CD4-positive, alpha-beta memory T cell (primary cell): ENCODE measurements around the gene GALNT13. TPM values are rescaled to one million over a fixed set of nuclear protein-coding genes. Genes with fewer than 3 reads are reported as not detected.
A peak's percentile ranks its signal among the peaks of the same experiment; 100 is the strongest.

Experiments used
- CTCF ChIA-PET: fragments of 350-600 bp; sonication (Branson Sonifier 250); formaldehyde crosslinking; loops from one replicate; lab custom pipeline; 2021; ENCODE audit warnings: inconsistent platforms; ENCODE audit not compliant: partially characterized antibody; lab: Charles Lee
- POLR2A ChIA-PET: fragments of 350-600 bp; sonication (Branson Sonifier 250); formaldehyde crosslinking; loops from one replicate; lab custom pipeline; 2021; ENCODE audit not compliant: partially characterized antibody; lab: Charles Lee
- DNase-seq, 5 donors: peaks; one replicate each; pipeline versions ENCODE4 v3.0.0 to v3.0.0-alpha.2; 2020 to 2022; ENCODE audit warnings: mixed read lengths in 1 of 5
- H3K27ac ChIP-seq: one replicate; pipeline ENCODE4 v1.7.0; 2013; ENCODE audit warnings: low read depth, low read length
- H3K27me3 ChIP-seq: 2 replicates; pipeline ENCODE4 v1.7.0; 2013; ENCODE audit warnings: mild to moderate bottlenecking, low read length, moderate library complexity; ENCODE audit not compliant: insufficient read depth
- H3K36me3 ChIP-seq: 2 replicates; pipeline ENCODE4 v1.7.0; 2013; ENCODE audit warnings: mild to moderate bottlenecking, low read length, moderate library complexity; ENCODE audit not compliant: insufficient read depth
- H3K4me1 ChIP-seq: 2 replicates; pipeline ENCODE4 v1.7.0; 2013; ENCODE audit warnings: mild to moderate bottlenecking, low read length, moderate library complexity; ENCODE audit not compliant: insufficient read depth
- H3K4me3 ChIP-seq, 2 donors: one replicate each; pipeline ENCODE4 v1.7.0; 2013; ENCODE audit warnings: low read length in 2 of 2, mild to moderate bottlenecking in 1 of 2
- H3K9me3 ChIP-seq, 2 donors: one replicate each; pipeline ENCODE4 v1.7.0; 2013; ENCODE audit warnings: low read length in 2 of 2, control low read depth in 1 of 2; ENCODE audit not compliant: control insufficient read depth in 1 of 2
- H3K27ac Mint-ChIP-seq, 7 donors: one replicate each; pipeline ENCODE4 v1.8.0; 2020 to 2021; ENCODE audit warnings: mixed read lengths in 7 of 7, mild to moderate bottlenecking in 6 of 7, inconsistent platforms in 3 of 7, moderate library complexity in 3 of 7
- H3K27me3 Mint-ChIP-seq, 2 donors: one replicate each; pipeline ENCODE4 v1.8.0; 2020 to 2021; ENCODE audit warnings: mixed read lengths in 2 of 2
- H3K36me3 Mint-ChIP-seq, 2 donors: one replicate each; pipeline ENCODE4 v1.8.0; 2020 to 2021; ENCODE audit warnings: mixed read lengths in 2 of 2, inconsistent platforms in 1 of 2, mild to moderate bottlenecking in 1 of 2
- H3K4me1 Mint-ChIP-seq, 4 donors: one replicate each; pipeline ENCODE4 v1.8.0; 2020 to 2021; ENCODE audit warnings: mixed read lengths in 4 of 4, mild to moderate bottlenecking in 1 of 4
- H3K4me3 Mint-ChIP-seq, 8 donors: one replicate each; pipeline ENCODE4 v1.8.0; 2020 to 2021; ENCODE audit warnings: mixed read lengths in 8 of 8, mild to moderate bottlenecking in 7 of 8, moderate library complexity in 6 of 8, inconsistent platforms in 3 of 8
- H3K9me3 Mint-ChIP-seq, 8 donors: one replicate each; pipeline ENCODE4 v1.8.0; 2020 to 2021; ENCODE audit warnings: mixed read lengths in 8 of 8, mild to moderate bottlenecking in 5 of 8, inconsistent platforms in 3 of 8, moderate library complexity in 1 of 8
- intact Hi-C: fragments of 100-400 bp; cut with micrococcal nuclease; formaldehyde crosslinking; loops from one replicate; pipeline ENCODE4 v1.15.1; 2023
- polyA plus RNA-seq, 2 donors: library from polyadenylated mRNA; unstranded; fragments of 300-500 nt; fragmentation: Illumina TruSeq; gene quantifications; one replicate each; pipeline ENCODE4 v1.2.3, GENCODE V29; 2021
- total RNA-seq, 2 experiments: library from RNA; stranded (reverse); gene quantifications; one replicate each; pipeline ENCODE4 v1.2.3, GENCODE V29; 2021

GALNT13 gene
- total and polyA plus RNA-seq, 4 experiments from 2014 or later: 0.79 TPM; not detected in 3

DNA sequence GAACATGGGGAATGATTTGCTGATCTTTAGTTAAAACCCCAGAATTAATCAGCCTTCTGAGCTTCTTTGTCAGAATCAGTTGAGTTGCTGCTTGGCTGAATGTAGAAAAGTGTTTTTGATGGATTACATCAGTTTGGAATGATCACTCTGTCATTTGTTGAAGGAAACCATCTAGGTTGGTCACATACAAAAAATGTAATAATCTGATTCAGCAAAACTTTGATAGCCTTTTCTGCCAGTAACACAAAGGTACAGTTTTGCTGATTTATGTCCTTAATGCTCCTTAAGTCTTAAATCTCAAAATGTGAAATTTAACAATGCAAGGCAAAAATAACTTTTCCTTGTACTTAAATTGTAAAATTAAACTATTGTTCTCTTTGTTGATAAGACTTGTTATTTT is 74.3 kb downstream of the GALNT13 start:
- peaks cover 0 to 10% (median 2%) of the 10 kb centered on the region in 8 donors for H3K9me3 Mint-ChIP-seq
- CTCF ChIA-PET: no interaction called here
- no peak overlapping the region for H3K27ac ChIP-seq
- no peaks in the 10 kb centered on the region for H3K36me3 ChIP-seq
- H3K4me1 ChIP-seq: no peaks in the 10 kb centered on the region
- no peaks in the 10 kb centered on the region for H3K4me1 Mint-ChIP-seq
- H3K9me3 ChIP-seq: no peaks in the 10 kb centered on the region
- no peaks in the 10 kb centered on the region for H3K27me3 Mint-ChIP-seq
- no peak overlapping the region for H3K4me3 Mint-ChIP-seq
- intact Hi-C loops: no loop called here
- POLR2A ChIA-PET: no interaction called here
- H3K27me3 ChIP-seq: no peaks in the 10 kb centered on the region
- no peaks in the 10 kb centered on the region for H3K36me3 Mint-ChIP-seq
- DNase-seq: no peak
- H3K4me3 ChIP-seq: no peak overlapping the region
- no peak overlapping the region for H3K27ac Mint-ChIP-seq

DNA sequence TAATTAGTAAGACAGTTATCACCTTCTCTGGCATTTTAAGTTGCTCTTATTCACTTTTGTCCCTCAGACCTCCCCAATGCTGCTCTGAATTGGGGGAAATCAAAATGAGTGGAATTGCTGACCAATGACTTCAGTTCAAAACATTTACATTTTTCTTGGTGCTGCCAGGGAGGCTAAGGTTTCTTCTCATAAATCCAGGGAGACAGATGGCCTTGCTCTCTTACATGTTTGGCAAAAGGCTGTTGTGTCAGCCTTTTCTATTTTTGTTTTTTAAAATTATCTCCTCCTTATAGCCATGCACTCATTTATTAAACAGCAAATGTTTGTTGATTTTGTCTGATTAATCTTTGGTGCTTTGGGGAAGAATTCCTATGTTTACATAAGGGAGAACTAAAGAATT is 82.0 kb downstream of the GALNT13 start:
- H3K36me3 Mint-ChIP-seq: no peaks in the 10 kb centered on the region
- Histone ChIP-seq H3K4me1 (no peaks in the 10 kb centered on the region), H3K4me3 (no peak overlapping the region), H3K36me3 (no peaks in the 10 kb centered on the region), H3K27ac (no peak overlapping the region), H3K9me3 (no peaks in the 10 kb centered on the region), H3K27me3 (no peaks in the 10 kb centered on the region)
- H3K27me3 Mint-ChIP-seq: no peaks in the 10 kb centered on the region
- H3K4me1 Mint-ChIP-seq: no peaks in the 10 kb centered on the region
- POLR2A ChIA-PET: no interaction called here
- peaks cover 0 to 11% (median 6%) of the 10 kb centered on the region in 8 donors for H3K9me3 Mint-ChIP-seq
- intact Hi-C loops: no loop called here
- CTCF ChIA-PET: no interaction called here
- H3K27ac Mint-ChIP-seq: no peak overlapping the region
- no peak for DNase-seq
- H3K4me3 Mint-ChIP-seq: no peak overlapping the region

DNA sequence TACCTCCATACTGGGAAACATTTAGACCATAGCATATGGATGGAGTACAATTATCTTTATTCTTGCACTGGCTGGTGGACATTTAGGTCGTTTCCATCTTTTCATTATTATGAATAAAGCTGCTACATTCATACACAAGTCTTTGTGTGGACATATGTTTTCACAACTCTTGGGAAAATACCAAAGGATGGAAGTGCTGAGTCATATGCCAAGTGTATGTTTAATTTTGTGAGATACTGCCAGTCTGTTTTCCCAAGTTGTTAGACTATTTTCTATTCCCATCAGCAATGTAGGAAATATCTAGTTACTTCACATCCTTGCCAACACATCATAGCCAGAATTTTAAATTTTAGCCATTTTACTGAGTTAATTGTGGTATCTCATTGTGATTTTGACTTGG is 91.5 kb downstream of the GALNT13 start:
- H3K4me1 ChIP-seq: no peaks in the 10 kb centered on the region
- Mint-ChIP-seq H3K36me3 (no peaks in the 10 kb centered on the region), H3K4me1 (no peaks in the 10 kb centered on the region), H3K9me3 (peaks cover 0 to 15% (median 8%) of the 10 kb centered on the region in 8 donors), H3K27ac (no peak overlapping the region), H3K27me3 (no peaks in the 10 kb centered on the region), H3K4me3 (no peak overlapping the region)
- no peak for DNase-seq
- H3K27me3 ChIP-seq: no peaks in the 10 kb centered on the region
- no peak overlapping the region for H3K27ac ChIP-seq
- H3K4me3 ChIP-seq: no peak overlapping the region
- ChIA-PET CTCF (no interaction called here), POLR2A (no interaction called here)
- H3K9me3 ChIP-seq: no peaks in the 10 kb centered on the region
- H3K36me3 ChIP-seq: no peaks in the 10 kb centered on the region
- intact Hi-C loops: no loop called here

DNA sequence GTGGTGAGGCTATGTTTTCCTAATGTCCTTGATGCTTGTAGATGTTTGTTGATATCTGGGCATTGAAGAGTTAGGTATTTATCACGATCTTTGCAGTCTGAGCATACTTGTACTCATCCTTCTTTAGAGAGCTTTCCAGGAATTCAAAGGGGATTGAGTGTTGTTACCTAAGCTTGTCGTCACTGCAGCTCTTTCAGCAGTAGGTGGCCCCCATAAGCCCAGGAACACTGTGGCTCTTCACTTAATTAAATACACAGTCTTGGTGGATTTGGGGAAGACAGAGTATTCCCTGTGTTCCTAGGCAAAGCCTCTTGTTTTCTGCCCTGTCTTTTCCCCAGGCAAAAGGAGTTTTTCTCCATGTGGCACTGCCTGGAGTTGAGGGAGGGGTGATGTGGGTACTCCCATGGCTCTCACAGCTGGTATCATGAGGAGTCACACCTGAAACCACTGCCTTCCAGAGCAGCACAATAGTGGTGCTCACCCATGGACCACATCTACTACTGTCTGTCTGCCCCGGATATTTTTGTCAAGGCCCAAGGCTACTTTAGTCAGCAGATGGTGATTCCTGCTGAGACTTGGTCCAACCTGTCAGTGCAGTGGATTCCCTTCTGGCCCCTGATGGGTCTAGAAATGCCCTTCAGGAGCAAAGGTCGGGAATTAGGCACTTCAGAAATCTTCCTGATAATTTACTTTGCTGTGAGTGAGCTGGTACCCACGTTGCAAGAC is 95.7 kb downstream of the GALNT13 start:
- H3K27ac Mint-ChIP-seq: peak overlapping the region in 1 of 7 donors; percentile 12
- peaks cover 0 to 11% (median 8%) of the 10 kb centered on the region in 8 donors for H3K9me3 Mint-ChIP-seq
- POLR2A ChIA-PET: no interaction called here
- DNase-seq: no peak
- intact Hi-C loops: no loop called here
- no peaks in the 10 kb centered on the region for H3K4me1 ChIP-seq
- H3K9me3 ChIP-seq: no peaks in the 10 kb centered on the region
- no peaks in the 10 kb centered on the region for H3K36me3 ChIP-seq
- no peaks in the 10 kb centered on the region for H3K4me1 Mint-ChIP-seq
- no peaks in the 10 kb centered on the region for H3K27me3 Mint-ChIP-seq
- no peaks in the 10 kb centered on the region for H3K27me3 ChIP-seq
- H3K4me3 ChIP-seq: no peak overlapping the region
- no peaks in the 10 kb centered on the region for H3K36me3 Mint-ChIP-seq
- CTCF ChIA-PET: no interaction called here
- no peak overlapping the region for H3K4me3 Mint-ChIP-seq
- H3K27ac ChIP-seq: no peak overlapping the region

DNA sequence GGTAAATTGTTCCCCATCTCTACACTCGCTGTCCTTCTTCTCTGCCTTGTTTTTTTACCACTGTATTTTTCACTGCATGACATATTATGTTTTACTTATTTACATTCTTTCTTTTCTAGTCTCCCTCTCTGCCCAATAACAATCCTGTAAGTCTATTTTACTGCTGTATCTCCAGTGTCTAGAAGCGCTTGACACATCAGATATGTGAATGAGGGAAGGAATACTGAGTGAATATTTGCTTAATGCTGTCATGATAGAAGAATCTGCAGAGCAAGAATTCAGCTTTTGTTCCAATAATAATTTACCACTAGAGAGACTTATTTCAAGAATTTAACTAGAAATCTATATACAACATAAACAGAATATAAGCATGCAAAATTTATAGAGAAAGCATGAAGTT is 99.5 kb downstream of the GALNT13 start:
- ChIA-PET CTCF (no interaction called here), POLR2A (no interaction called here)
- H3K36me3 ChIP-seq: no peaks in the 10 kb centered on the region
- H3K4me3 ChIP-seq: no peak overlapping the region
- no peak for DNase-seq
- H3K27me3 Mint-ChIP-seq: no peaks in the 10 kb centered on the region
- no peaks in the 10 kb centered on the region for H3K4me1 Mint-ChIP-seq
- H3K36me3 Mint-ChIP-seq: no peaks in the 10 kb centered on the region
- intact Hi-C loops: no loop called here
- no peaks in the 10 kb centered on the region for H3K9me3 ChIP-seq
- H3K4me1 ChIP-seq: no peaks in the 10 kb centered on the region
- H3K9me3 Mint-ChIP-seq: peaks cover 2 to 13% (median 8%) of the 10 kb centered on the region in 8 donors
- no peak overlapping the region for H3K4me3 Mint-ChIP-seq
- no peak overlapping the region for H3K27ac ChIP-seq
- H3K27me3 ChIP-seq: no peaks in the 10 kb centered on the region
- no peak overlapping the region for H3K27ac Mint-ChIP-seq

DNA sequence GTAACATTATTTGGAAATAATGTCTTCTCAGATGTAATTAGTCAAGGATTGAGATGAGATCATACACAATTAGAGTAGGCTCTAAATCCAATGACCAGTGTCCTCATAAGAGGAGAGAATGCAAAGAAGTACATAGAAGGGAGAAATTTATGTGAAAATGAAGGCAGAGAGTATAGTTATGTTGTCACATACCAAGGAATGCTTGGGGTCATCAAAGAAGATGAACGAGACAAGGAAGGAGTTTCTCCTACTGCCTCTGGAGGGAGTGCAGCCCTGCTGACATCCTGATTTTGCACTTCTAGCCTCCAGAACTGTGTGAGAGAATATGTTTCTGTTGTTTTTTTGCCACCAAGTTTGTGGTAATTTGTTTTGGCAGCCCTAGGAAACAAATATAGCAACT is 100.1 kb downstream of the GALNT13 start:
- DNase-seq: no peak
- POLR2A ChIA-PET: no interaction called here
- H3K4me1 Mint-ChIP-seq: no peaks in the 10 kb centered on the region
- no peak overlapping the region for H3K4me3 Mint-ChIP-seq
- no peaks in the 10 kb centered on the region for H3K36me3 Mint-ChIP-seq
- no peaks in the 10 kb centered on the region for H3K27me3 ChIP-seq
- intact Hi-C loops: no loop called here
- no peak overlapping the region for H3K27ac ChIP-seq
- H3K27me3 Mint-ChIP-seq: no peaks in the 10 kb centered on the region
- peaks cover 2 to 13% (median 6%) of the 10 kb centered on the region in 8 donors for H3K9me3 Mint-ChIP-seq
- CTCF ChIA-PET: no interaction called here
- no peaks in the 10 kb centered on the region for H3K4me1 ChIP-seq
- no peak overlapping the region for H3K4me3 ChIP-seq
- no peaks in the 10 kb centered on the region for H3K36me3 ChIP-seq
- H3K27ac Mint-ChIP-seq: no peak overlapping the region
- H3K9me3 ChIP-seq: no peaks in the 10 kb centered on the region

DNA sequence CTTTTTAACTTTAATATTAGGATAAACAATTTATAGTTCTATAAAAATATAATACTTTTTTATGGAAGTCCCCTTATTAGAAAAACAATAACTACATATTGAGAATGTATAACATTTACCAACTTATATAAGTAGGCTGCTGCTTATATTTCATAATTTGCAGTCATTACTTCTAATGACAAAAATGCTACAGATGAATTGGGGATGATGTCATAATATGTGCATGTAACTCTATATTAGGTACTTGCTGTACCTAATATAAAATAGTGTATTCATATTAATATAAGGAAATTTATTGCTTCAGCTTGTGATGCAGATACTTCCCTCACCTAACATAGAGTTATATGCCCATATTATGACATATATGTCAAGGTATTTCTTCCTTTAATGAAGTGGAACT is 100.7 kb downstream of the GALNT13 start:
- POLR2A ChIA-PET: no interaction called here
- H3K36me3 Mint-ChIP-seq: no peaks in the 10 kb centered on the region
- DNase-seq: no peak

More for the DNA sequence above, 100.7 kb downstream of the GALNT13 start:
- H3K27ac Mint-ChIP-seq: no peak overlapping the region
- H3K27me3 Mint-ChIP-seq: no peaks in the 10 kb centered on the region
- H3K27ac ChIP-seq: no peak overlapping the region
- no peaks in the 10 kb centered on the region for H3K4me1 ChIP-seq
- H3K4me3 Mint-ChIP-seq: no peak overlapping the region
- intact Hi-C loops: no loop called here
- no peak overlapping the region for H3K4me3 ChIP-seq
- H3K36me3 ChIP-seq: no peaks in the 10 kb centered on the region
- H3K9me3 ChIP-seq: no peaks in the 10 kb centered on the region
- no peaks in the 10 kb centered on the region for H3K27me3 ChIP-seq
- no peaks in the 10 kb centered on the region for H3K4me1 Mint-ChIP-seq
- H3K9me3 Mint-ChIP-seq: peaks cover 2 to 16% (median 6%) of the 10 kb centered on the region in 8 donors
- CTCF ChIA-PET: no interaction called here
